ENCODE data around the gene SLIT3. TPM values are rescaled to one million over a fixed set of nuclear protein-coding genes. Genes with fewer than 3 reads are reported as not detected.

The SLIT3 gene
- total and polyA plus RNA-seq, 10 of the 15 experiments (the other 5 are each of a cell fraction or from before 2014, with no cell fraction given), result 0.05 TPM; not detected in 9

DNA sequence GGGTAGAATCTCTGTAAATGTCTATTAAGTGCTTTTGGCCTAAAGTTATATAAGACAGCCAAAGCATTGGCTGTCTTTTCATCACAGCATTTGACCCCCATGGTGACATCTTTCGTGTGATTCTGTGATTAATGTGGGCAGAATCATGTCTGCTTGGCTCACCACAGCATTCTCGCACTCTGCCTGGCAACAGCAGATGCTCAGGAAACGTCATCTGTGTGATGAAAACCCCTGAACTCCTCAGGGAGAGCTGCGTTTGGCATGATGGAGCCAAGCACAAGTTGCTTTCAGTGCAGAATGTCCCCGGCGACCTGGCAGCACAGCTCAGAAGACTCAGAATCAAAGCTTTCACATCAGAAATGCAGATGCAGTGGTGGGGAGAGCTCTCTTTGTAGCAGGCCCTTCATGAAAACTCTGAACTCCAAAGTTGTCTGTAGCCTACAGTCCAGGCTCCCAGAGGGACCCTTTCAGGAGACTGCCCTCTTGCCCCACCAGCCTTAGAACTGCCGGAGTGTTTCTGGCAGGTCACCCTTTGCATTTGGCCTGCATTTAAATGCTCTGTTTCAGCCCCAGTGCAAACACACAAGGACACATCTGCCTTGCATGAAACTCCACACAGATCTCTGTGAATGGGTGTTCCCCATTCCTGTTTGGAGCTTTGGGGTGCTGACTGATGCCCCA lies 566.2 kb downstream of the SLIT3 start:
- Histone ChIP-seq H3K4me2 (ENCODE audit: control insufficient read depth, insufficient read depth) (no peak overlapping the region), H3K4me3 (no peak overlapping the region), H3K27me3 (replicated peaks in 1 of 2; ENCODE audit: control insufficient read depth in 2 of 2, insufficient read depth in 2 of 2, low read length in 1 of 2) (no peaks in the 10 kb centered on the region; a peak in 1 of 4 replicates), H3K79me2 (ENCODE audit: control insufficient read depth, insufficient read depth, low read length) (no peaks in the 10 kb centered on the region), H3K4me1 (ENCODE audit: control insufficient read depth, insufficient read depth, low read length) (no peaks in the 10 kb centered on the region; the same call in 1 of the 2 replicates), H3K9ac (ENCODE audit: control insufficient read depth, insufficient read depth, low read length) (no peak overlapping the region), H4K20me1 (ENCODE audit: control insufficient read depth, insufficient read depth) (no peaks in the 10 kb centered on the region), H3K9me3 (replicated peaks; ENCODE audit: control insufficient read depth, insufficient read depth, low read length) (no peaks in the 10 kb centered on the region), H2AFZ (ENCODE audit: control insufficient read depth, low read depth, low read length) (no peak overlapping the region; the same call in 1 of the 2 replicates), H3K36me3 (ENCODE audit: control insufficient read depth in 2 of 2, insufficient read depth in 2 of 2, low read length in 1 of 2) (no peaks in the 10 kb centered on the region), H3K27ac (ENCODE audit: control insufficient read depth, insufficient read depth) (no peak overlapping the region)
- CTCF ChIA-PET, result interaction anchor here (1.2 to 1.7 kb wide), 2 partner anchors 11 to 13 kb away, joined by 4 to 9 read pairs; no protein-coding TSS in a partner anchor
- intact Hi-C loops (cut with micrococcal nuclease; ENCODE audit: unreplicated experiment) (no loop called here), in situ Hi-C loops (cut with MboI) (no loop called here)
- POLR2A ChIA-PET, result no interaction called here
- DNase-seq (ENCODE audit: low read depth, low spot score), result no peak
- SMC1A ChIA-PET (ENCODE audit: uncharacterized antibody, unreplicated experiment), result interaction anchor here (1.6 kb wide), 1 partner anchor 13 kb away, joined by 5 read pairs; no protein-coding TSS in a partner anchor
- ATAC-seq, result peak; percentile 94
- no peak for FAIRE-seq
- BruUV-seq (replicated peaks), result no TSS peak
- peak; percentile 90 for TF ChIP-seq CREM (IDR thresholded peaks at IDR 0.05; ENCODE audit: low read depth)
- no peak for TF ChIP-seq TCF7 (IDR thresholded peaks at IDR 0.05; ENCODE audit: borderline replicate concordance)
- no peak for TF ChIP-seq LARP7 (IDR thresholded peaks at IDR 0.05)
- peak; percentile 97 for TF ChIP-seq CREB1 (IDR thresholded peaks at IDR 0.05; ENCODE audit: low read depth)
- TF ChIP-seq KDM1A (IDR thresholded peaks at IDR 0.05; ENCODE audit: borderline replicate concordance), result no peak
- TF ChIP-seq TAF1 (IDR thresholded peaks at IDR 0.05; ENCODE audit: borderline replicate concordance, low read depth, low read length), result no peak
- TF ChIP-seq, protein P1, sequence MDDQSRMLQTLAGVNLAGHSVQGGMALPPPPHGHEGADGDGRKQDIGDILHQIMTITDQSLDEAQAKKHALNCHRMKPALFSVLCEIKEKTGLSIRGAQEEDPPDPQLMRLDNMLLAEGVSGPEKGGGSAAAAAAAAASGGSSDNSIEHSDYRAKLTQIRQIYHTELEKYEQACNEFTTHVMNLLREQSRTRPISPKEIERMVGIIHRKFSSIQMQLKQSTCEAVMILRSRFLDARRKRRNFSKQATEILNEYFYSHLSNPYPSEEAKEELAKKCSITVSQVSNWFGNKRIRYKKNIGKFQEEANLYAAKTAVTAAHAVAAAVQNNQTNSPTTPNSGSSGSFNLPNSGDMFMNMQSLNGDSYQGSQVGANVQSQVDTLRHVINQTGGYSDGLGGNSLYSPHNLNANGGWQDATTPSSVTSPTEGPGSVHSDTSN (IDR thresholded peaks at IDR 0.05; ENCODE audit: insufficient replicate concordance, low read depth, low read length), result peak; percentile 13
- TF ChIP-seq MEF2B (IDR thresholded peaks at IDR 0.05; ENCODE audit: partially characterized antibody, poor library complexity, severe bottlenecking), result peak; percentile 19
- TF ChIP-seq, protein P2, sequence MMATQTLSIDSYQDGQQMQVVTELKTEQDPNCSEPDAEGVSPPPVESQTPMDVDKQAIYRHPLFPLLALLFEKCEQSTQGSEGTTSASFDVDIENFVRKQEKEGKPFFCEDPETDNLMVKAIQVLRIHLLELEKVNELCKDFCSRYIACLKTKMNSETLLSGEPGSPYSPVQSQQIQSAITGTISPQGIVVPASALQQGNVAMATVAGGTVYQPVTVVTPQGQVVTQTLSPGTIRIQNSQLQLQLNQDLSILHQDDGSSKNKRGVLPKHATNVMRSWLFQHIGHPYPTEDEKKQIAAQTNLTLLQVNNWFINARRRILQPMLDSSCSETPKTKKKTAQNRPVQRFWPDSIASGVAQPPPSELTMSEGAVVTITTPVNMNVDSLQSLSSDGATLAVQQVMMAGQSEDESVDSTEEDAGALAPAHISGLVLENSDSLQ (IDR thresholded peaks at IDR 0.05), result 0 out of 2 replicates have a peak, but pooled peaks have one; percentile 37
- no peak for TF ChIP-seq YY1 (IDR thresholded peaks at IDR 0.05; ENCODE audit: low read depth, low read length)
- TF ChIP-seq MEF2A (IDR thresholded peaks at IDR 0.05; ENCODE audit: insufficient read depth, low read depth, low read length), result no peak
- peak; percentile 98 for TF ChIP-seq RFX5 (IDR thresholded peaks at IDR 0.05; ENCODE audit: low read depth, low read length)
- under 1% methylated on average over 7 of the region's 7 CpGs for WGBS (ENCODE audit: insufficient coverage, insufficient replicate concordance, low lambda C conversion rate, missing lambda C conversion rate)
- RAD21 ChIA-PET (ENCODE audit: unreplicated experiment), result interaction anchor here (1.5 kb wide), 1 partner anchor 13 kb away, joined by 3 read pairs; no protein-coding TSS in a partner anchor
